T-helper 2 cell (primary cell): ENCODE measurements around the gene NUMB.

Experiments used
- DNase-seq, 5 experiments: peaks; one replicate each; pipeline versions ENCODE4 v3.0.0 to v3.0.0-alpha.2; 2012 to 2022

NUMB gene

GRCh38 chr14:73243748-73244147 lies 214.6 kb downstream of the NUMB start:
- DNase-seq, result no peak

GRCh38 chr14:73243341-73243740 lies 215.0 kb downstream of the NUMB start:
- no peak for DNase-seq

- peak in 1 of 5 experiments; percentile 33 for DNase-seq
Measured at GRCh38 chr14:73242357-73242901, 215.9 kb downstream of the NUMB start.

GRCh38 chr14:73241481-73242165 lies 216.7 kb downstream of the NUMB start:
- no peak for DNase-seq

- no peak for DNase-seq
Measured at GRCh38 chr14:73240816-73241480, 217.4 kb downstream of the NUMB start.

- DNase-seq, result no peak
Measured at GRCh38 chr14:73239393-73240241, 218.7 kb downstream of the NUMB start.

- DNase-seq, result no peak
Measured at GRCh38 chr14:73238941-73239340, 219.4 kb downstream of the NUMB start.

GRCh38 chr14:73238424-73238852 lies 219.9 kb downstream of the NUMB start:
- DNase-seq, result no peak

- no peak for DNase-seq
Measured at GRCh38 chr14:73237786-73238423, 220.4 kb downstream of the NUMB start.

- no peak for DNase-seq
Measured at GRCh38 chr14:73237219-73237785, 221.0 kb downstream of the NUMB start, which contains the start of gene PAPLN. TSS of gene PAPLN (plus strand) at chr14:73237506. CDS start at chr14:73239779, 2,273 bp downstream.

- no peak for DNase-seq
Measured at GRCh38 chr14:73236752-73237218, 221.6 kb downstream of the NUMB start.

- DNase-seq, result no peak
Measured at GRCh38 chr14:73236157-73236556, 222.2 kb downstream of the NUMB start.

- DNase-seq, result no peak
Measured at GRCh38 chr14:73235531-73236155, 222.7 kb downstream of the NUMB start.

GRCh38 chr14:73234586-73235394 lies 223.6 kb downstream of the NUMB start:
- no peak for DNase-seq

- DNase-seq, result no peak
Measured at GRCh38 chr14:73234029-73234428, 224.3 kb downstream of the NUMB start.

GRCh38 chr14:73233564-73233963 lies 224.8 kb downstream of the NUMB start:
- DNase-seq, result no peak

- no peak for DNase-seq
Measured at GRCh38 chr14:73232984-73233383, 225.4 kb downstream of the NUMB start.

- DNase-seq, result peak in 1 of 5 experiments; percentile 12
Measured at GRCh38 chr14:73231981-73232851, 226.1 kb downstream of the NUMB start.

GRCh38 chr14:73230051-73230450 lies 228.3 kb downstream of the NUMB start:
- no peak for DNase-seq
